Esophagus muscularis mucosa (tissue), 3 donors: ENCODE data around the gene CUX1.

Experiments
- CTCF ChIP-seq, 3 experiments: fragments of 200-600 bp in 2 of 3; fragments of 450-650 bp in 1 of 3; sonication (generic) in 2 of 3; IDR thresholded peaks; one replicate each; pipeline ENCODE4 v1.5.1; 2017 to 2019; ENCODE audit warnings: antibody characterized with exemption in 3 of 3, mild to moderate bottlenecking in 2 of 3, moderate library complexity in 1 of 3
- POLR2A ChIP-seq: fragments of 450-650 bp; IDR thresholded peaks from one replicate; pipeline ENCODE4 v1.6.1; 2017; ENCODE audit warnings: antibody characterized with exemption, moderate library complexity, mild to moderate bottlenecking, low read depth
- POLR2AphosphoS5 ChIP-seq, 2 donors: sonication (generic); formaldehyde crosslinking; IDR thresholded peaks; one replicate each; pipeline ENCODE4 v1.6.1; 2017; ENCODE audit warnings: antibody characterized with exemption in 2 of 2

GRCh38 chr7:102184303-102184702 is 366.9 kb downstream of the CUX1 start:
- TF ChIP-seq CTCF (IDR thresholded peaks at IDR 0.05): no peak
- TF ChIP-seq POLR2A: no peak
- no peak for TF ChIP-seq POLR2AphosphoS5 (IDR thresholded peaks at IDR 0.05)
